Measurements from ENCODE around the gene DNER.

- TF ChIP-seq CTCF (IDR thresholded peaks at IDR 0.05; ENCODE audit: extremely low read depth in 1 of 2, insufficient read depth in 1 of 2, low read depth in 1 of 2, low read length in 2 of 2) (no peak), MYC (IDR thresholded peaks at IDR 0.05; ENCODE audit: low read depth, low read length) (no peak), POLR2A (IDR thresholded peaks at IDR 0.05; ENCODE audit: low read depth, low read length) (no peak), EZH2 (IDR thresholded peaks at IDR 0.05; ENCODE audit: borderline replicate concordance, low read depth, low read length, severe bottlenecking) (no peak), POLR2AphosphoS5 (IDR thresholded peaks at IDR 0.05; ENCODE audit: insufficient read depth, low read depth, low read length) (no peak), JUN (IDR thresholded peaks at IDR 0.05; ENCODE audit: borderline replicate concordance, insufficient read depth, insufficient read length, low read depth) (no peak)
- TF ChIP-seq, protein P1, sequence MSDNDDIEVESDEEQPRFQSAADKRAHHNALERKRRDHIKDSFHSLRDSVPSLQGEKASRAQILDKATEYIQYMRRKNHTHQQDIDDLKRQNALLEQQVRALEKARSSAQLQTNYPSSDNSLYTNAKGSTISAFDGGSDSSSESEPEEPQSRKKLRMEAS (IDR thresholded peaks at IDR 0.05; ENCODE audit: insufficient read depth, insufficient read length), result no peak
Observed at GRCh38 chr2:229388731-229389130, 325.6 kb downstream of the DNER start.
